Fibroblast of the aortic adventitia (primary cell): ENCODE measurements around the gene REPIN1. TPM values are rescaled to one million over a fixed set of nuclear protein-coding genes. Genes with fewer than 3 reads are reported as not detected.

ENCODE experiments used
- DNase-seq: peaks from one replicate; pipeline ENCODE4 v3.0.0-alpha.2; 2010; ENCODE audit warnings: low read depth
- H3K4me3 ChIP-seq: 2 replicates; pipeline ENCODE4 v1.5.1; 2011; ENCODE audit warnings: low read depth, mild to moderate bottlenecking, control low read depth, low read length, moderate library complexity
- total RNA-seq: library from RNA; depleted of rRNA; stranded (reverse); fragments of >200 nt; gene quantifications from 2 replicates; pipeline ENCODE4 v1.2.3, GENCODE V29; 2012; ENCODE audit warnings: low replicate concordance
- TF ChIP-seq, protein P1 (sequence below): IDR thresholded peaks from 2 replicates; pipeline ENCODE4 v1.5.1; 2011; ENCODE audit warnings: mild to moderate bottlenecking, low read length, control low read depth, inconsistent platforms; ENCODE audit not compliant: insufficient read depth

The REPIN1 gene
- total RNA-seq, 1 donor, result 33.6 TPM

DNA sequence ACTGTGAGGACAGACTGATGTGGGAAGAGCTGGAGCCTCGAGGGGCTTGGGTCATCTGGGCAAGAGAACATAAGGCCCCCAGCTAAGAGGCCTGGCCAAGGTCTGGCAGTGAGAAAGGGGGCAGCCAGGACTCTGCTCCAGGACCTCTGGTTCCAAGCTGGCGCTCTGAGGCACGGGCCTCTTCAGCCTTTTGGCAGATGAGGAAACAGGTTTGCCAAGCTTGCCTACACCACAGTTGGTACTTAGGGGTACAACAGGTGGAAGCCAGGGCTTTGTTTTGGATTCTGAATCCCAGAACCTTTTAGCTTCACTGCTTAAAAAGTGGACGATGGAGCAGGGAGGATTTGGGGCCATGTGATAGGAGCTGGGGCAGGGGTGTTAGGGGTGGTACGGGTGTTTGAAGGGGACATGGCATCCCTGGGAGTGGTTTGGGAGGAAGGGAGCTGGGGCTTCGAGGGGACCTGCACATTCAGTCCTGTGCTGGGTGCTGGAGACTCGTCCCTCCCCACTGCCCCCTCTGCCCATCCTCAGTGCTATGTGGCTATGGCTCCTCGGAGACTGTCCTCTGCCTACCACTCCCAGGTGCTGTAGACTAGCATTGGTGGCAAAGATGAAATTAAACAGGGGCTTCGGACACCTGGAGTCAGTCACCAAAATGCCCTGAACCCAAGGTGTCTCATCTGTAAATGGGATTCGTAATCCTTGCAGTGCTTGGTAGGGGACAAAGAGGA, 40.8 kb downstream of the REPIN1 start:
- no peak overlapping the region for H3K4me3 ChIP-seq
- TF ChIP-seq, protein P1, sequence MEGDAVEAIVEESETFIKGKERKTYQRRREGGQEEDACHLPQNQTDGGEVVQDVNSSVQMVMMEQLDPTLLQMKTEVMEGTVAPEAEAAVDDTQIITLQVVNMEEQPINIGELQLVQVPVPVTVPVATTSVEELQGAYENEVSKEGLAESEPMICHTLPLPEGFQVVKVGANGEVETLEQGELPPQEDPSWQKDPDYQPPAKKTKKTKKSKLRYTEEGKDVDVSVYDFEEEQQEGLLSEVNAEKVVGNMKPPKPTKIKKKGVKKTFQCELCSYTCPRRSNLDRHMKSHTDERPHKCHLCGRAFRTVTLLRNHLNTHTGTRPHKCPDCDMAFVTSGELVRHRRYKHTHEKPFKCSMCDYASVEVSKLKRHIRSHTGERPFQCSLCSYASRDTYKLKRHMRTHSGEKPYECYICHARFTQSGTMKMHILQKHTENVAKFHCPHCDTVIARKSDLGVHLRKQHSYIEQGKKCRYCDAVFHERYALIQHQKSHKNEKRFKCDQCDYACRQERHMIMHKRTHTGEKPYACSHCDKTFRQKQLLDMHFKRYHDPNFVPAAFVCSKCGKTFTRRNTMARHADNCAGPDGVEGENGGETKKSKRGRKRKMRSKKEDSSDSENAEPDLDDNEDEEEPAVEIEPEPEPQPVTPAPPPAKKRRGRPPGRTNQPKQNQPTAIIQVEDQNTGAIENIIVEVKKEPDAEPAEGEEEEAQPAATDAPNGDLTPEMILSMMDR, result no peak
- DNase-seq, result no peak

DNA sequence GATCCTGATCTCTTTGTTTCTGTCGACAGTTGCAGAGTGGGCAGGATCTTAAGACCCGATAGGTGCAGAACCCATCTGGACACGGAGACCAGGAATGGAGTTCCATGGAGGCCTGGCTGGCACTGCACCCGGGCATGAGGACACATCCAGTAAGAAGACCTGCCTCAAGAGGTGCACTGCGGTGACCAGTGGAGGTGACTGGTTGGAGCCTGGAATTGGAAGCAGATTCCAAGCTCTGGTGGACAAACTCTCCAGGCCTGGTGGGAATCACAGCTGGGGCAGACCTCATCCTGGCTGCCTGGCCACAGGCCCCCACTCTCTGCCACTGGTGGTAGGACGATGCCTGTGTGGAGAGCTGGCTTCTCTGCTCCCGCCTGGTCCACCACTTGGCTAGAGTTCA, 41.5 kb downstream of the REPIN1 start:
- TF ChIP-seq, protein P1, result no peak
- no peak overlapping the region for H3K4me3 ChIP-seq
- DNase-seq, result no peak

DNA sequence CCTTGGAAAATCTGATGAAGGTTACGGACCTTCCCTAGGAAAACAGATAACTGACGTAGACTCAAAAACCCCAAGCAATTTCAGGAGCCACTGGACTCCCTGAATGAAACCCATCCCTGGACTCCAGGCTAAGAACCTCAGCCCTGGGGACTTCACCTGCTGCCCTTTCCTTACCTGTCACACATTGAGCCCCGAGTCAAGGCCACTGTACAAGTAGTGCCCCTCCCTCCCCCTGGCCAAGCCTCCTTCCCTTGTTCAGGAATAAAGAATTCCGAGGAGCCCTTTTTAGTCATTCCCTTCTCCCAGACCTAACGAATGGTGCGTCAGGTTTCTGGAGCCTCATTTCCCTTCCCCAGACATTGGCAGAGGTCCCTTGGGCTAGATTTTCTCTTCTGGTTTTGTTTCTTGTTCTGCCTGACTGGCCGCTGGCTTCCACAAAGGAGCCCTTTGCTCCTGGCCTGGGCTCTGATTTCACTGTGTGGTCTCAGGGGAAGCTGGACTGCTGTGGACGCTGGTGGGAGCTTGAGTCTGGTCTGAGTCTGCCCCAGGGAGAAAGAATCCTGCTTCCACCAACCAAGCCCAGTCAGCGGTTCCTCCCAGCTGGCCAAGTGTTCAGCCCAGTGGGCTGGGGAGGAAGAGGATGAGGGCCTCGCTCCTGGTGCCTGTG, 42.2 kb downstream of the REPIN1 start:
- H3K4me3 ChIP-seq, result no peak overlapping the region
- DNase-seq, result peak; percentile 20
- TF ChIP-seq, protein P1, result no peak

DNA sequence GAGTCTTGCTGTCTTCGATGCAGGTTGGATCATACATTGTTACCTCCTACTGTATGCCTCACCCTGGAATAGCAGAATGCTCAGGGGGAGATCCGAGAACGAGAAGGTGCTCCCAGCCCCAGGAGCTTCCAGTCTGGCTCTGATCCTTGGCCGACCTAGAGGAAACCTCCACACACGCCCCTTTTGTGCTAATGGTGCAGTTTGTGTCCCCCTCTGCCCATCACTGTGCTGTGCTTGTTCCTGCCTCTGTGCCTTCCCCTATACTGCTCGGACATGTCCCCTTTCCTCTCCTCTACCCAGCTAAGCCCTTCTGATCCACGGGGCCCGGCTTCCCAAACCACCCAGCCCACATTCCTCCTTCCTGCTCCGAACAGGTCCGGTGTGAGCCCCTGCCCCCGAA, 43.0 kb downstream of the REPIN1 start:
- no peak overlapping the region for H3K4me3 ChIP-seq
- DNase-seq, result no peak
- TF ChIP-seq, protein P1, result no peak

DNA sequence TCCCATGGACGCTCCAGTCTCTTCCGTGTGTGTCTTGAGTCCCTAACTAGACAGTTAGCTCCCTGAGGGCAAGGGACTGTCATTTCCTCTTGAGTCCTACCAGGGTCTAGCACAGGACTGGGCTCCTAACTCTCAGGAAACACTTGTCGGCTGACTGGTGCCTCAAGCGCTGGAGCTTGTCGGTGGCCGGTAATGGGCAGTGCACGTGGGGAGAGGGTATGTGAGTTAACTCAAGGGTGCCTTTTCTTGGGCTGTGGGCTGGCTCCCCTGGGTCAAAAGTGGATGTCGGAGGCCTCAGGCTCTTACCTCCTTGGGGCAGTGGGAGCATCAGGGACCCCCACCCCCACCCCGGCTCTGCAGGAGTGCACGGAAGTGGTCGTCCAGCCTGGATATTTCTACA, 43.4 kb downstream of the REPIN1 start:
- no peak overlapping the region for H3K4me3 ChIP-seq
- TF ChIP-seq, protein P1, result no peak
- DNase-seq, result no peak

DNA sequence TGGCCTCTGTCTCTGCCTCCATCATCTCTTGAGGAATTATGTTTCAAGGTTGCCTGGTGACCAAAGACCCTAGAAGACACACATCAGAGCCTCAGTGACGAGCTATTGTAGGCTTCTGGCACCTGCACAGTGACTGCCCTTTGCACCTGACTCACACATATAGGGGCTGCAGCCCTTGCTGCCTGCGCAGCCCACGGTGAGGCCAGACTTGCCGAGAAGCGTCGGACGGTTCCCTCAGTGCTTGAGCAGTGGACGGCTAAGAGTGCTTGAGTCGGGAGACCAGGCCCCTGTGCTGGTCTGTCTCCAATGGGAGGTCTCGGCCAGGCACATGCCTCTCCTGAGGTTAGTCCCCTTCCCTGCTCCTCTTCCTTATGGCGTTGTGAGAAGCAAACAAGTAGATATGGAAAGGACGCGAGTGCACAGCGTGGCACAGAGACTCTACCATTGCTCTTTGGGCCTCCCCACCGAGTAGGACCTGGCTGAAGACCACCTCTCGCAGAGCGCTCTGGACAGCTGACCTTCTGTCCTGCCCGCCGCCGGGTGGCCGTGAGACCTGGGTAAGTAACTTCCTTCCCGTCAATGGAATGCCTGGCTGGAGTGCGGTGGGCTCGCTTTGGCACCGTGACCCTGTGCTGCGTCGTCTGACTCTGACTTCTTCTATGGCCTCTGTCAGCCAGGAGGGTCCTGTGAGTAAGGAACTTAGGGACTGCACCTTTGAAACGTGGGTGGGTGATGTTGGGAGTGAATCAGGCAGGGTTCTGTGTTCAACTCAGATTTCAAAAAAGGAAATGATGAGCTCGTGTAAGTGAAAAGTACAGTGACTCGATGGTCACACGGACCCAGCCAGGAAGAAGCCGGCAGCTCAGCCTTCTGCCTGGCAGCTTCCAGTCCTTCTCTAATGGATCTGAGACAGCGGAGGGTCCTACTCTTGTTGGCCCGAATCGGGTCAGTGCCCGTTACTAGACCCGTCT, 44.2 kb downstream of the REPIN1 start:
- TF ChIP-seq, protein P1, result no peak
- DNase-seq, result no peak

More for the DNA sequence above, 44.2 kb downstream of the REPIN1 start:
- no peak overlapping the region for H3K4me3 ChIP-seq
